Upper lobe of right lung (tissue), 1 donor: ENCODE results near the gene ABHD2. TPM values are rescaled to one million over a fixed set of nuclear protein-coding genes. Genes with fewer than 3 reads are reported as not detected.

Experiments used
- ATAC-seq: fragments of 200-7000 bp; cut with Tn5 transposase; one replicate; pipeline ENCODE4 v1.9.1; 2020; ENCODE audit warnings: mild to moderate bottlenecking, moderate library complexity
- DNase-seq: peaks from one replicate; pipeline ENCODE4 v3.0.0-alpha.2; 2020
- H3K27ac ChIP-seq: fragments of 200-600 bp; one replicate; pipeline ENCODE4 v1.8.0; 2022
- H3K27me3 ChIP-seq: fragments of 200-600 bp; one replicate; pipeline ENCODE4 v1.8.0; 2022; ENCODE audit warnings: mild to moderate bottlenecking
- H3K36me3 ChIP-seq: fragments of 200-600 bp; one replicate; pipeline ENCODE4 v1.8.0; 2022
- H3K4me1 ChIP-seq: fragments of 200-600 bp; one replicate; pipeline ENCODE4 v1.8.0; 2022
- H3K4me3 ChIP-seq: fragments of 200-600 bp; one replicate; pipeline ENCODE4 v1.8.0; 2022; ENCODE audit warnings: mild to moderate bottlenecking
- H3K9me3 ChIP-seq: fragments of 200-600 bp; one replicate; pipeline ENCODE4 v1.8.0; 2022
- CTCF ChIP-seq: fragments of 200-600 bp; IDR thresholded peaks from one replicate; pipeline ENCODE4 v1.8.0; 2022; ENCODE audit warnings: antibody characterized with exemption
- intact Hi-C: fragments of 100-400 bp; cut with DNase I; formaldehyde crosslinking; loops from one replicate; pipeline ENCODE4 v1.11.0; 2022
- total RNA-seq: library from RNA; stranded (reverse); fragmentation: NEBNext Ultra II Directional; extraction: Animal tissue kit (Norgen Biotek cat#: 25700); gene quantifications from one replicate; pipeline ENCODE4 v1.2.1, GENCODE V29; 2021
- donor health status: DM: no; HTN: yes; CAD: no; lungs with severe emphysema.

The ABHD2 gene
- total RNA-seq, 1 donor from 2014 or later: 182 TPM

DNA sequence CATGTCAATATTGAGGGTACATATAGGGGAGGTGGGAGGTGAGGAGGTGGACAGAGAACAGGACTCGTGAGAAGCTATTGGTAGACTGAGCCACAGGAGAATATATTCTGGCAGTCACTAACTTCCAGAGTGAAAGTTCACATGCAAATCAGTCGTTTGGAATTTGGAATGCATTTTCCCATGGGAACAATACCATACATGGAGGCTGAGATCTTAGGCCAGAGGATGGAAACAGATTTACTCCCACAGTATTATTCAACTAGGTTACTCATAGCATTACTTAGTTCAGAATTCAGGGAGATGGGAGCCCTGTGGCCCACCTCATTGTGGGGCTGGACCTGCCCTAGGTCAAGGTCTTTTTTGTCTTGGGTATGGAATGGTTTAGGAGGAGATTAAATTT is 36.4 kb upstream of the ABHD2 start:
- no peaks in the 10 kb centered on the region for H3K36me3 ChIP-seq
- DNase-seq: no peak
- no peak overlapping the region for H3K4me3 ChIP-seq
- H3K27ac ChIP-seq: no peak overlapping the region
- no peak for ATAC-seq
- H3K4me1 ChIP-seq: no peaks in the 10 kb centered on the region
- H3K9me3 ChIP-seq: no peaks in the 10 kb centered on the region
- no peaks in the 10 kb centered on the region for H3K27me3 ChIP-seq
- TF ChIP-seq CTCF: no peak
- intact Hi-C loops: no loop called here

DNA sequence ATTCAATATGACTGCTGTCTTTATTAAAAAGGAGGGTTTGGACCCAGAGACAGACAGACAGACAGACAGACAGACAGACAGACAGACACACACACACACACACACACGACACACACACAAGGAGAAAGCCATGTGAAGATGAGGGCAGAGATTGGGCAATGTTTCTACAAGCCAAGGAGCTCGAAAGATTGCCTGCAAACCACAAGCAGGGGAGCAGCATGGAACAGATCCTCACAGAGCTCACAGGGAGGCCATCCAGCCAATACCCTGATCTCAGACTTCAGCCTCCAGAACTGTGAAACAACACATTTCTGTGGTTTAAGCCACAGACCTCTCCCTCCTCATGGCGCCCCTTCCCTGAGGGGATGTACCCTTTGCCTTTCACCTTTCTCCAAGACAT is 35.8 kb upstream of the ABHD2 start:
- no peak for TF ChIP-seq CTCF
- Histone ChIP-seq H3K4me1 (no peaks in the 10 kb centered on the region), H3K9me3 (no peaks in the 10 kb centered on the region), H3K27me3 (no peaks in the 10 kb centered on the region), H3K4me3 (no peak overlapping the region), H3K36me3 (no peaks in the 10 kb centered on the region), H3K27ac (no peak overlapping the region)
- ATAC-seq (peak; percentile 39), DNase-seq (no peak)
- intact Hi-C loops: no loop called here

GRCh38 chr15:89054873-89055272 is 33.4 kb upstream of the ABHD2 start:
- no peak for TF ChIP-seq CTCF

DNA sequence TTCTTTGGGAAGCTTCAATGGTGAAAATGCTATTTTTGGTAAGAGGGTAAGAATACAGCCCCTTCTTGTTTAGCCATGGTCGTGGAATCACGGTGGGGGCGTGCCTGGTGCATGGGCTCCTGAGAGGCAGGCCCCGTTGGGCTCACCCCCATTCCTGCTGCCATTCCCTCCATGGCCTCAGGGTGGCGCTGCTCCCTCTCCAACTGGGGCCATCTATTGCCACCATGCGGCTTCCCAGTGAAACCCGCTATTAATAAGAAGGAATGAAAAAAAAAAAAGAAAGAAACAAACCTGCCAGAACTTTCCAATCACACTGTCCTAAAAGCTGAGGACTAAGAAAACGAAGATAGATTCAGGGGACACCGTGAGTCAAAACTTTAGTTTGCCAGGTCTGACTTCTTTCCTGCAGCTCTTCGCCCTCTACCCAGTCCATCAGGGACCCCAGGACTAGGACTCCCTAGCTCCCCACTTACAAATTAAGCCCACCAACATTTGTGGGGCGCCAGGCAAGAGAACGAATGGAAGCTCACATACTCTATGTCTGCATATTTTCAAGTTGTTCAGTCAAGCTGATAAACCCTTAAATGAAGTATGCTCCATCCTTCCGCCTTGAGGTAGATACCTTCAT is 30.6 kb upstream of the ABHD2 start:
- intact Hi-C loops: no loop called here
- no peaks in the 10 kb centered on the region for H3K9me3 ChIP-seq
- TF ChIP-seq CTCF: peak; percentile 99
- no peaks in the 10 kb centered on the region for H3K27me3 ChIP-seq
- no peaks in the 10 kb centered on the region for H3K4me1 ChIP-seq
- no peak overlapping the region for H3K27ac ChIP-seq
- no peaks in the 10 kb centered on the region for H3K36me3 ChIP-seq
- no peak overlapping the region for H3K4me3 ChIP-seq
- DNase-seq (peak; percentile 90), ATAC-seq (peak; percentile 99)

More at GRCh38 chr15:89054873-89055272, 33.4 kb upstream of the ABHD2 start:
- no peak for ATAC-seq
- intact Hi-C loops: no loop called here
- no peaks in the 10 kb centered on the region for H3K27me3 ChIP-seq
- no peaks in the 10 kb centered on the region for H3K36me3 ChIP-seq
- H3K4me1 ChIP-seq: no peaks in the 10 kb centered on the region
- no peaks in the 10 kb centered on the region for H3K9me3 ChIP-seq
- DNase-seq: no peak
- no peak overlapping the region for H3K27ac ChIP-seq
- H3K4me3 ChIP-seq: no peak overlapping the region

DNA sequence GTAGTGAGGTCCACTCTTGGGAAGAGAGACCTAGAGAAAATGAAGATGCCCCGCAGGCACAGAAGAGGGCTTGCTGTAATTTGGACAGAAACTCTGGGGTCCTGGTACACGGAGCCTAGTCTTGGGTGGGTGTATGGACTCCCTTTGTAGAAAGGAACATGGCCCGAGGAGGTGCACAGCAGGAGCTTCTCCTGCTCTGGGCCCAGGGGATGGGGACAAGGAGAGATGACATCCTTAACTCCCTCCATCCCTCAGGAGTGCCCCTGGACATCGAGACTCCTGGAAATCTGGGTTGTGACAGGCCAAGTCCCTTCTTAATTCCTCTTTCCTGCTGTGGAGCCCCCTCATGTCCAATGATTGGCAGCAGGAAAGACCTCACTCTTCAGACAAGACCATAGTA is 29.9 kb upstream of the ABHD2 start:
- intact Hi-C loops: no loop called here
- no peak overlapping the region for H3K4me3 ChIP-seq

More for the DNA sequence above, 29.9 kb upstream of the ABHD2 start:
- no peak for TF ChIP-seq CTCF
- no peak overlapping the region for H3K27ac ChIP-seq
- DNase-seq: no peak
- H3K36me3 ChIP-seq: no peaks in the 10 kb centered on the region
- no peak for ATAC-seq
- no peaks in the 10 kb centered on the region for H3K4me1 ChIP-seq
- H3K9me3 ChIP-seq: no peaks in the 10 kb centered on the region
- no peaks in the 10 kb centered on the region for H3K27me3 ChIP-seq
